Measurements from ENCODE around the gene HPCAL4. TPM values are rescaled to one million over a fixed set of nuclear protein-coding genes. Genes with fewer than 3 reads are reported as not detected.

Gene HPCAL4
- total RNA-seq, 1 donor from 2014 or later: 0.60 TPM

GRCh38 chr1:39657402-39657801 lies 33.8 kb downstream of the HPCAL4 start:
- no peaks in the 10 kb centered on the region for H3K9me3 Mint-ChIP-seq
- H3K27me3 Mint-ChIP-seq (ENCODE audit: low read depth): peaks cover 73% of the 10 kb centered on the region
- no peak overlapping the region for H3K27ac Mint-ChIP-seq
- H3K4me1 Mint-ChIP-seq: no peaks in the 10 kb centered on the region
- TF ChIP-seq CTCF (IDR thresholded peaks at IDR 0.05; ENCODE audit: unreplicated experiment): no peak
- H3K36me3 Mint-ChIP-seq: no peaks in the 10 kb centered on the region
- H3K4me3 Mint-ChIP-seq: no peak overlapping the region
- no peak for DNase-seq (ENCODE audit: low spot score in 2 of 2, unreplicated experiment in 2 of 2)

GRCh38 chr1:39656391-39656790 lies 34.8 kb downstream of the HPCAL4 start:
- no peaks in the 10 kb centered on the region for H3K36me3 Mint-ChIP-seq
- H3K9me3 Mint-ChIP-seq: no peaks in the 10 kb centered on the region
- H3K4me1 Mint-ChIP-seq: no peaks in the 10 kb centered on the region
- TF ChIP-seq CTCF (IDR thresholded peaks at IDR 0.05; ENCODE audit: unreplicated experiment): no peak
- H3K4me3 Mint-ChIP-seq: no peak overlapping the region
- no peak for DNase-seq (ENCODE audit: low spot score in 2 of 2, unreplicated experiment in 2 of 2)
- peaks cover 63% of the 10 kb centered on the region for H3K27me3 Mint-ChIP-seq (ENCODE audit: low read depth)
- H3K27ac Mint-ChIP-seq: no peak overlapping the region

- Mint-ChIP-seq H3K4me1 (no peaks in the 10 kb centered on the region), H3K27me3 (ENCODE audit: low read depth) (peaks cover 56% of the 10 kb centered on the region), H3K9me3 (no peaks in the 10 kb centered on the region), H3K27ac (no peak overlapping the region), H3K36me3 (no peaks in the 10 kb centered on the region), H3K4me3 (no peak overlapping the region)
- TF ChIP-seq CTCF (IDR thresholded peaks at IDR 0.05; ENCODE audit: unreplicated experiment): no peak
- DNase-seq (ENCODE audit: low spot score in 2 of 2, unreplicated experiment in 2 of 2): no peak
Observed at GRCh38 chr1:39655578-39656268, 35.5 kb downstream of the HPCAL4 start.

- Mint-ChIP-seq H3K4me3 (no peak overlapping the region), H3K9me3 (no peaks in the 10 kb centered on the region), H3K27ac (no peak overlapping the region), H3K27me3 (ENCODE audit: low read depth) (peaks cover 42% of the 10 kb centered on the region), H3K4me1 (peaks cover 3% of the 10 kb centered on the region), H3K36me3 (no peaks in the 10 kb centered on the region)
- TF ChIP-seq CTCF (IDR thresholded peaks at IDR 0.05; ENCODE audit: unreplicated experiment): no peak
- no peak for DNase-seq (ENCODE audit: low spot score in 2 of 2, unreplicated experiment in 2 of 2)
Observed at GRCh38 chr1:39654291-39654690, 36.9 kb downstream of the HPCAL4 start.

GRCh38 chr1:39653546-39654031 lies 37.6 kb downstream of the HPCAL4 start:
- H3K9me3 Mint-ChIP-seq: no peaks in the 10 kb centered on the region
- no peak overlapping the region for H3K4me3 Mint-ChIP-seq
- H3K27me3 Mint-ChIP-seq (ENCODE audit: low read depth): peaks cover 36% of the 10 kb centered on the region
- no peaks in the 10 kb centered on the region for H3K36me3 Mint-ChIP-seq
- no peak overlapping the region for H3K27ac Mint-ChIP-seq
- peak; percentile 83 for TF ChIP-seq CTCF (IDR thresholded peaks at IDR 0.05; ENCODE audit: unreplicated experiment)
- peak; percentile 55 to 82 for DNase-seq (ENCODE audit: low spot score in 2 of 2, unreplicated experiment in 2 of 2)
- H3K4me1 Mint-ChIP-seq: peaks cover 4% of the 10 kb centered on the region

All from mesothelial cell of epicardium (in vitro differentiated cells).